Measurements from ENCODE around the gene MAPKAPK2.
A peak's percentile ranks its signal among the peaks of the same experiment; 100 is the strongest.

Gene MAPKAPK2

DNA sequence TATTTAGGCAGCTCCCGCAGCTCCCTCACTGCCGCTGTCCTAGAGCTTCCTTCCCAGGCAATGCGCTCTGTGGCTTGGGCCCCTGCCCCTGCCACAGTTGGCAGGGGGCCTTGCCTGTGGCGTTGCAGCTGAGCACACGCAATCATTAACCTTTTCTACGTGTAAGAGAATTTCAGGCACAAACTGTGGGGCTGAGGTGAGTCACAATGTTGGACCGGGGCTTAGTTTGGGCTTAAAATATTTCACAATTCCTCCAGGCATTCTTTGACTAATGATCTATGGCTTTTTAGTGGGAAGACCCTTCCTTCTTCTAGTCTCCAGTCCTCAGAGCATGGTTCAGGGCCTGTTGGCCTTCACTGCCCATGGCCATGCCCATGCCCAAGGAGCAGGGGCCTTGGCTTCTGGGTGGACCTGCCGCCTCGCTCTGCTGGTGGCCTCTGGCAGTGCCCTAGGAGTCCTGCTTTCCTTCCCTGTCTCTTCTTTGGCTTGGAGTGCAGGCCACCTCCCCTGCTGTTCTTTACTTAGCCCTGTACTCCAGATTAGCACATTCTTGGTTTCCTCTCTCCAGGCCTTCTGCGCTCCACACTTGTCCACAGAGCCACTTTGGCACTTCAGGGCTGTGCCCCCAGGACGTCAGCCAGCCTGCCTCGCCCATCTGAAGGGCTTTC is 39.2 kb downstream of the MAPKAPK2 start:
- ATAC-seq: no peak

DNA sequence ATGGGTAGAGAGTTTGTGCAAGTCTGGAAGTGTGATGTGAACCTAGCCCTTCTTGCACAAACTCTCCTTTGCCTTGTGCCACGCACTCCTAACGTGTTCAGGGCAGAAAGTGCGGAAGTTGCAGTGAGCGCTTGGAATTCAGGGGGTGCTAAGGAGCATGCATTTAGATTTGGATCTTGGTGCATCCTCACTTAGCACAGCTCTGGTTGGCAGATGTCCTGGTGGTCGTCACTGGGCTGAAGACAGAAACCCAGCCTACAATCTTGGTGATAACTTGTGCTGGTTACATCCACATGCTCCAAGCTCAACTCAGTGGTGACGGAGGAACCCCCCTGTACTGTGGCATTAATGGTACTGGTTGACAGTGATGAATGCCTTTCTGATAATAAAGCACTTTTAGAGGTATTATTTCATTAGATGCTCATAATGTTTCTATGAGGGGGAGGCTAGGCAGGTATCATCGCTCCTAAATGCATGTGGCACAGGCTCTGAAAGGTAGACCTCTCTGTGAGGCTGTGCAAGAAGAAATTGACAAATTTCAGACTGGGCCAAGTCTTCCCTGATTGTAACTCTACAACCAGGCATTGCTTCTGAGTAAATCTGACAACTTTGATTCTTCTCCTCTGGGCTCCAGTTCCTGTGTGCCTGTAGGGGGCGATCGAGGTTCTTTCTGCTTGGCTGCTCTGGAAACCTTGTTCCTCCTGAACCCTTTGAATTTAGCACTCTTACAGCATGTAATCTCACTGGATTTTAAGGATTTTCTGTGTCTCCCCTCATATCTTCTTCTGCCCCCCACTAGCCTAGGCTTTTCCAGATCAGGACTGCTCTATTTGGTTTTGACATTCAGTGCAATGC is 40.6 kb downstream of the MAPKAPK2 start:
- peak in 1 of 2 donors; percentile 42 for ATAC-seq

DNA sequence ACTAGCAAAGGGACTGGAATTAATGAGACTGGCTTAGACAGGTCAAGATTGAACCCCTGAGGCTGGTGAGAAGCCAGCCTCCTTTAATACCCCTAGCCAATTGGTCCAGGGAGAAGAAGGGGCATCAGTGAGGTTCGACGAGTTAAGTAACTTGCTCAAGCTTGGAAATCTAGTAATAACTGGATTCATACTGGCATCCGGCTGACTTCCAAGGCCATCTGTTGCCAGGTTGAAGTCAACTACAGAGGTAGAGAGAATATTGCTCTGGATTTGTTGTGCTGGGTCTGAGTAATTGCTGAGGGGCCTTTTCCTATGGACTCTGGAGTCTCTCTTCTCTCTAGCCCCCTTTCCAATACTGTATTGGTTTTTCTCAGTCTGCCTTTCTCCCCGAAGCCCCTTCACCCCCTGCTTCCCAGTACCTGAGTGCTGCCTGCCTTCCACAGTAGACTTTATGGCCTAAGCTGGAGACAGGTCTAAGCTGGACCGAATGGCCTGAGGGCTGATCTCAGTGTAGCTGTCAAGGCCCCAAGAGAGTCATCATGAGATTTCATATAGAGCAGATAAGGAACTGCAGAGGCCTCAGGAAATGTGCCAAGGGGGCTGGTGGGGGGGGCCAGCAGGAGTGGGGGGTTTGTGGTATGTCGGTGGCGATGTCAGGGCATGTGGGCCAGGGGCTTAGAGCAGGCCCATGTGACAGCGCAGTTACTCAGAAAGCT is 43.4 kb downstream of the MAPKAPK2 start:
- ATAC-seq: no peak

DNA sequence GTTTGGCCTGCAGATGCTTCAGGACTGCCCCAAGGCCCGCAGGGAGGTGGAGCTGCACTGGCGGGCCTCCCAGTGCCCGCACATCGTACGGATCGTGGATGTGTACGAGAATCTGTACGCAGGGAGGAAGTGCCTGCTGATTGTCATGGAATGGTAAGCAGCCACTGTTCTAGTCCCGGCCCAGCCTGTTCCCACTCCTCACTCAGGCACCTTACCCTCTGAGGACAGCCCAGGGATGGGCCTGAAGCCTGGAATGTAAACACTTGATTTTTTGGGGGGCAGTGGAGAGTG is 43.9 kb downstream of the MAPKAPK2 start:
- ATAC-seq: no peak

DNA sequence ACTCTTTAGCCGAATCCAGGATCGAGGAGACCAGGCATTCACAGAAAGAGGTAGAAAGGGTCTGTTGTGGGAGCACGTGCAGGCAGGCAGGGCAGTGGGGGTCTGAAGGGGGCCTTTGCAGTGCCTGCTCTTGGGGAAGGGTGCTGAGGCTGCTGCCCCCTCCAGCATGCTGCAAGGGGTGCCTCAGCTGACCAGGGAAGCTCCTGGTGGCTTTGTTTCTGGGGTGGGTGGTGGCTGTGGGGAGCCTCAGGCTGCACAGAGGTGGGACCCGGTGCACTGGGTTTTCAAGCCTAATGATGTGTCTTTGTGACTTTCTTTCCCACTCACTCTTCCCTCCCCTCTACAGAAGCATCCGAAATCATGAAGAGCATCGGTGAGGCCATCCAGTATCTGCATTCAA is 44.3 kb downstream of the MAPKAPK2 start:
- ATAC-seq: no peak

DNA sequence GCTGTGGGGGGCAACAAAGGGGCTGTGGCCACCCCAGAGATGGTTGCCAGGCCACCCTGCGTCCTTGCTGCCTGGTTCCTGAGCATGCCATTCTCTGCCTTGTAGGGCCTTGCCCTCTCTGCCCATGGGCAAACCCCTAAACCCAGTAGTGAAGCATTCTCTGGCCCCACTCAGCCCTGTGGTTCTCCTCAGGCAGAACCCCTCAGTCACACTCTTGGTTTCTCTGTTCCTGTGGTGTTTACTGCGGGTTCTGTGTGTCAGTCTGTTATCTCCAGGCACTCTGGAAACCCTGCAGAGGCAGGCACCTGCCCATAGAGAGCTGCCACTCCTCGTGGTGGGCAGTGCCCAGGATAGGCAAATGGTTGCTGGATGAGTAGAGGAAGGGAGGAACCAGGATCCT is 44.8 kb downstream of the MAPKAPK2 start:
- no peak for ATAC-seq

DNA sequence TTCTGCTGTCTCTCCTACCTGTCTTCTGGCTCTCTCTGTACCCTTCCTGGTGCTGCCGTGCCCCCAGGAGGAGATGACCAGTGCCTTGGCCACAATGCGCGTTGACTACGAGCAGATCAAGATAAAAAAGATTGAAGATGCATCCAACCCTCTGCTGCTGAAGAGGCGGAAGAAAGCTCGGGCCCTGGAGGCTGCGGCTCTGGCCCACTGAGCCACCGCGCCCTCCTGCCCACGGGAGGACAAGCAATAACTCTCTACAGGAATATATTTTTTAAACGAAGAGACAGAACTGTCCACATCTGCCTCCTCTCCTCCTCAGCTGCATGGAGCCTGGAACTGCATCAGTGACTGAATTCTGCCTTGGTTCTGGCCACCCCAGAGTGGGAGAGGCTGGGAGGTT is 47.8 kb downstream of the MAPKAPK2 start:
- no peak for ATAC-seq

DNA sequence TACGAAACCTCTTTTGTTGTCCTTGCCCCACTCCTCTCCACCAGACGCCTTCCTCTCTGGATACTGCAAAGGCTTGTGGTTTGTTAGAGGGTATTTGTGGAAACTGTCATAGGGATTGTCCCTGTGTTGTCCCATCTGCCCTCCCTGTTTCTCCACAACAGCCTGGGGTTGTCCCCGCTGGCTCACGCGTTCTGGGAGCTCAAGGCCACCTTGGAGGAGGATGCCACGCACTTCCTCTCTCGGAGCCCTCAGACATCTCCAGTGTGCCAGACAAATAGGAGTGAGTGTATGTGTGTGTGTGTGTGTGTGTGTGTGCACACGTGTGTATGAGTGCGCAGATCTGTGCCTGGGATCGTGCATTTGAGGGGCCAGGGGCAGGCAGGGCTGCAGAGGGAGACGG is 48.3 kb downstream of the MAPKAPK2 start:
- no peak for ATAC-seq

DNA sequence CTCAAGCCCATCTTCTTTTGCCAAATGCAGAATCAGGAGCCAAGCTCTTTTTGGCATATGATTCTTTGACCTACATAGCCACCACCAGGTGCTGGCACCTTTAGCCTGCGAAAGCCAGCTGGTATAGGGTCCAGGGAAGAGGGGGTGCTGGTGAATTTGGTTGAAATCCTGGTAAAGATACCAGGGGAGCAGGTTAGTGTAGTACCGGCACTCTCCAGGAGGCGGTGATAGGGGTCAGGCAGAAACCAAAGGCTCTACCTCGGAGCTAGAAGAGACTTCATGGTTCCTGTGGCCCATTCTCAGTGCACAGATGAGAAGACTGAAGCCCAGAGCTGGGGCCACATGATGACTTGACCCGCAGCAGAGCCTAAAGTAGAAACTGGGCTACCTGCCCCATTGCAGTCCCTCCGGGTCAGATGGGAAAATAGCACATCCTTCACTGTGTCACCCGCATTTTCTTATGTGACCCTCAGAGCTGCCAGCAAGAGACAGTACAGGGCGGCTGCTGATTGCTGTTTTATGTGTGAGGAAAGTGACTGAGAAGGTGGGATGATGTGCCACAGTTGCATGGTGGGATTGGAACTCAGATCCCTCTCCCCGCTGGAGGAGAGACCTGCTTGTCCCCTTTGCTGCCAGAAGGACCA is 49.9 kb downstream of the MAPKAPK2 start:
- peak; percentile 63 to 66 for ATAC-seq

DNA sequence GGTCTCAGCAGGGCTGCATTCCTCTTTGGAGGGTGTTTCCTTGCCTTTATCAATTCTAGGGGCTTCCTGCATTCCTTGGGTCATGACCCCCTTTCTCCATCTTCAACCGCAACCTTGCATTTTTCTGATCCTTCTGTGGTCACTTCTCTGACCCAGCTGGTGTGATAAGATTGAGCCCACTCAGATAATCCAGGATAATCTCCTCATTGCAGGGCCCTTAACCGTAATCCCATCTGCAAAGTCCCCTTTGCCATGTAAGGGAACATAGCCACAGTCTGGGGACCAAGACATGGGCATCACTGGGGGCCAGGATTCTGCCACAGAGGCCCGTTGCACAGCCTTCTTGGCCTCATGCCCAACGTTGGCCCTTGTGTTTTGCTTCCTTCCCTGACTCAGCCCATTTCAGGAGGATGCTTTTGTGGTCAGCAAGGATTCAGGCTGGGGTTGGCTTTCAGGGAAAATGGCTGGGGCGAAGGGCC is 50.9 kb downstream of the MAPKAPK2 start:
- no peak for ATAC-seq

DNA sequence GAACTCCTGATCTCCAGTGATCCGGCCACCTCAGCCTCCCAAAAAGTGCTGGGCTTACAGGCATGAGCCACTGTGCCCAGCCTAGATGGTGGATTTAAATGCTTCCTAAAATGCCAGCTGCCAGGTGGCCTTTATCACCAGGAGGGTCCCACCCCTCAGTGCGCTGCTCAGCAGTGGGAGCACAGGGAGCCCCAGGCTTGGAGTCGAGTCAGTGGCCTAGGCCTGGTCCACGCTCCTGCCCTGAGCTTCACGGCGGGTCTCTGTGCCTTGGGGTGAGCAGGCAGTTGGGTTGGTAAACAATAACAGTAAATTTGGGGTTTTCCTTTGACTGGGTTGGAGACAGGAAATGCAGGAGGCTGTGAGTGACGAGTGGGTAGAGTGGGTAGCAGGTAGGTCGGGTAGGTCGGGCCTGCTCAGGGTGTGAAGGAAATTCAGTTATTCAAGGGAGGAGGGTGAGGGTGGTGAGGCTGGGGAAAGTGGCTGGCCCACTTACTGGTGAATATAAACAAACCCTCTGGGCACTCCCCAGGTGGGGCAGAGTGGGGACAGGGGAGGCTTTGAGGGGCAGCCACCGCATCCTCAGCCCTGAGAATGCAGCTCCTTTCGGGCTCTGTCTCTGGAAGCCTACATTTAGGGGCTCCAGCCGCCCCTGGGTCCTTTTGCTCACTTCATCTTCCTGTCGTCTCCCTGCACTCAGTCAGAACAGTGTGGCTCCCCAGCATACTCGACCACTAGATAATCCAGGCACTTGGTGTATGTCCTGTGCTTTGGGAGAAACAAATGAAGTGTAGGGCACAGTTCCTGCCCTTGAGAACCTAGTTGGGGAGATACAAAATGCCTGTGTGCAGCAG is 52.4 kb downstream of the MAPKAPK2 start:
- ATAC-seq: no peak

DNA sequence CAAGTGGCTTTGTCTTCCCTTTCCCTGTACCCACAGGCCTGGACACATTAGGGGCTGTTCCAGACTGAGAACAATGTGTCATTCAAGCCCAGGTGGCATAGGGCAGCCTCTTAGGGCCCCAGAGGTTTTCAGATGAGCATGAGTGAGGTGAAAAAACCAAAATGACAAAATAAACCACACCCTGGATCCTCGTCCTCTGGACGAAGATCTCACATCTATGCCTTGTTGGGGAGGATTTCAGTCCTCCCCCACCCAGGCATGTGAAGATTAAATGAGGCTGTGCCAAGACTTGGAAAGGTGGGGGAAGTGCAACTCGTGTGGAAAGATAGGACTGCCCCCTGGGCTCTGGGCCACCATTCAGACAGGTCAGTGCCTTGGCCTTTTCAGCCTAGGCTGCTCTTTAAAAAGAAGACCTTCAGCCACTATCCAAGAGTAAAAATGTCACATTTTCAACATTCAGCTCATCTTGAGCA is 53.1 kb downstream of the MAPKAPK2 start:
- ATAC-seq: peak in 1 of 2 donors; percentile 26

DNA sequence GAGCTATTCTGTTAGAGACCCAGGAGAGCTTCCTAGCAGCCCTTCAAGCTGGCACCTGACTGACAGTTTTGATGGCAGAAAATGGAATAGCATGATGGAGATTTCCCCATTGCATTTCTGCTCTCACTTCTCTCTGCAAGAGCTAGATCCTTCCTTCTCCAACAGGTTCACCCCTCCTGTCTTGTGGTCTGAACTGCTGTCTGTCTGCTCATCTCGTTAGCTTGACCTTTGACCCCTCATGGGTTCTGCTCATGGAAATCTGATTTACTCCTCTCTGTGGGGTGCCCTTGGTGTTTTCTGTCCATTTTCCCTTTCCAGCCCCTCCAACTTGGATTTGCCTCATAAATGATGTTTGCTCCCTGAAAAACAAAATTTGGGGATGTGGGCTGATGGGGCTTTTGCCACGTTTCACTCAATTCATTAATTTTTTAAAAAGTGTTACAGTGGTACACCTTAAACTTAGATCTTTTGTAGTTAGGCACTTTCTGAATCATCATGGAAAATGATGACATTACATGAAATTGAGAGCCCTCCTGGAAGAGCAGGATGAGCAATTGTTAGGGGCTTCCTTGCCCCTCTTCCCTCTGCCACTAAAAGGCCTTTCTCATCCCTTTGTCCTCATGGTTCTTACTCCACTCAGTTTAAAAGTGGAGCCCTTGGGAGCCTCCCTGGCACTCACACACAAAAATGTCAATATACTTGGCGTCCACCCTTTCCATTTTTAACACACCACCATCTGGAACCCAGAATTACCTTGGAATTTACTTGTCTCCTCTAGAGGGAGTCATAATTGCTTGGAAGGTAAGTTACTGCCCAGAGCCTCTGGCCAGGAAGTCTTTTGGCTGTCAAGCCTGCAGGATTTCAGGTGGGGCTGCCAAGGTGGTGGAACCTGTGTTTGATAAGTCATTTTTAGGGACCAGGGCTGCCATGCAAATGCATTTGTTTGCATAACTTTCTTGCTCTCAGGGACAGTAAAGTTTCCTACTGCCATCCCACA is 54.0 kb downstream of the MAPKAPK2 start:
- no peak for ATAC-seq

DNA sequence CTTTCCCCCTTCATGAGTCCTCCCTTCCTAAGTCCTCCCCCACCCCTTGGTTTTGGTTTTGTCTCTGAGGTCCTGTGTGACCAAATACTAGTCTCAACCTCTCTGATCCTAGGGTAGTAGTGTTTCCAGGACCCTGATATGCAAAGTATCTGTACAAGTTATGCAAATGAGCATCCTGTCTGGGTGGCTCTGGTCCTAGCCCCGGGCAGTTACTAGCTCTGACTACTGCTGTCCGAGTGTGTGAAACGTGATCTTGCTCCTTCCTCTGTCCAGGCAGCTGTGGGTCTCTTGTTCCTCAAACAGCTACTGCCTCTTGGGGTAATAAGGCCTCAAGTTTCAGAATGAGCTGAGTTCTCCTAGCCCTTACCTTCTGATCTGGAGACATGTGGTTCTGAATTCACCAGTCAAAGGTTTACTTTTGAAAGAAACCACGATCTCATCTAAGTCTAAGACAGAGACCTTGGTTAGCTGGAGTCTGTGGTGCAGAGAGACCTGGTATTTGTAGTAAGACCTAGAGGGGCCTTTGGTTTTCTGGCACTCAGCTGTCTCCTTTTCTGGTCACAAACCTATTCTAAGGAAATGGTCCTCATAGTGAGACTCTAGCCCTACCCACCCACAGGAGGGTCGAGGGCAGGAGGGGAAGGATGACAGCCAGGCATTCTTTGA is 54.8 kb downstream of the MAPKAPK2 start:
- ATAC-seq: peak; percentile 78 to 84

DNA sequence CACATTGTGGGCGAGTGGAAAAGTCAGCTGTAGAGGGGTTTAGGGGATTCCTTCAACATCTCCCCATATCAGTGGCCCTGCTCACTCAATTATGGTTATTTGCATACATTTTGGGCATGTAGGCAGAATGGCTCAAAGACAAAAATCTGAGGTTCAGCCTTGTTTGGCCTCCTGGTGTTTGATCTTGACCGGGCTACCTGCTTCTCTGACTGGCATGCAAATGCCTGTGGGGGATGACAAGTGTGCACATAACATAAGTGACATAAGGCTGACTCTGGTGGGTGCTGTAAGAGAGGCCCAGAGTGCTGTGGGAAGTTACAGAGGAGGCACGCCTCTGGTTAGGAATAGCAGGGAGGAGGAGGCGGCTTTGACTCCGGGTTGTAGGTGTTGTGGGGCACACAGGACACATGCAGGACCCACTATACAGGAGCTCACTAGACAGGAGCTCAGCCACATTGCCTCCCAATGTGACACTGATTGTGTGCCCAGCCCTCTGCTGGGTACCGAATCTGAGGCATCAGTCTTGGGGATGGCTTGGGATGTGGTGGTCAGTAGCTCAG is 56.5 kb downstream of the MAPKAPK2 start:
- ATAC-seq: no peak

DNA sequence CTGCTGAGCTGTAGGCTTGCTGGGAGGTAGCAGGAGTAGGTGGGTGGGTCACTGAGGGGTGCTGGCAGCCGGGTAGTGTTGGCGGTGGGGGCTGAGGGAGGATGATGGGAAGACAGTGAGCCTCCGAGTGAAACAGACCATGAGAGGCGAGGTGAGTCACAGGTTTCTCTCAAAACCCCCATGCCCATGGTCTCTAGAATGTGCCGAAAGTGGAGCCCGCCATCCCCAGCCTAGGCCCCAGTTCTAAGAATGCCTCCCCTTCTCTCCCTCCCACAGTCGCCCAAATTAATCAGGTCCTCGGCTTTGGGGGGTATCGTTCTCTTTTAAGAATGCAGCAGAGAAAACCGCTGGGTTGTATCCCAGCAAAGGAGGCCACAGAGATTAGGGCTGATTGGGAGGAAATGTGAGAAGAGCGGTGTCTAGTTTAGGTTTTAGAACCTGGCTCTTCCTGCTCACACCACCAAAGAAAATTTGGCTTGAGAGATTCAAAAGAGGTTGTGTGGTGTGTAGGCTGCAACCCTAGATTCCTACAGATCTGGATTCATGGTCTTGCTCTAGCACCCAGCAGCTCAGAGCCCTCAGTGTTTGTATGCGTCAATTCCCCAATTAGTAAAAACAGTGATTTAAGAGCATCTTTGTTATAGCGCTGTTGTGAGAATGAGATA is 58.1 kb downstream of the MAPKAPK2 start:
- peak; percentile 6 to 32 for ATAC-seq

DNA sequence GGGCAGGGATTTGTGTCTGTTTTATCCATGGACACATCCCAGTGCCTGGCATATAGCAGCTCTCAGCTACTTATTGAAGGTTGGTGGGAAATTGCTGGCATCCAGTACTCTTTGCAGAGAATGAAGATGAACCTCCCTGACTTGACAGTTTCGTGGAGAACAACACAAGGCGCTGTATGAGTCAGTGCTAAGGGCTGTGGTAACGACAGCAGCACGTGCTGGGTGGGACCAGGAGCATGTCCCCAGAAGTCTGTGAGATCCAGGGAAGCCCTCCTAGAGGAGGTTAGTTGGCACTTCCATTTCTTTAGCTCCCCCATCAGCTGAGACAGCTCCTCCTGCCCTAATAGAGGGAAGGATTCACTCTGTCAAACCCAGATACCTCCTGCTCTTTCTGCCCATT is 60.0 kb downstream of the MAPKAPK2 start:
- ATAC-seq: peak; percentile 58 to 69

DNA sequence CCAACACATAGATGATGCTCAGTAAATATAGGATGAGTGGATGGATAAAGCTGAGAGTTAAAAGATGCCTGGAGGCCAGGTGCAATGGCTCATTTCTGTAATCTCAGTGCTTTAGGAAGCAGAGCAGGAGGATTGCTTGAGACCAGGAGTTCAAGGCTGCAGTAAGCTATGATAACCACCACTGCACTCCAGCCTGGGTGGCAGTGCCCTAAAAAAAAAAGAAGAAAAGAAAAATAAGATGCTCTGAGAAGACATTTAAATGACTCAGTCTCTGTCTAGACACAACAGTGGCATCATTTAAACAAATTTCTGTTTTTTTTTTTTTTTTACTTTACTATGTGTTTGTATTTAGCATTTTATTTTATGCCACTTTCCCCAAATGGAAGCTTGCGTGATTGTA is 60.6 kb downstream of the MAPKAPK2 start:
- ATAC-seq: peak; percentile 47 to 55

DNA sequence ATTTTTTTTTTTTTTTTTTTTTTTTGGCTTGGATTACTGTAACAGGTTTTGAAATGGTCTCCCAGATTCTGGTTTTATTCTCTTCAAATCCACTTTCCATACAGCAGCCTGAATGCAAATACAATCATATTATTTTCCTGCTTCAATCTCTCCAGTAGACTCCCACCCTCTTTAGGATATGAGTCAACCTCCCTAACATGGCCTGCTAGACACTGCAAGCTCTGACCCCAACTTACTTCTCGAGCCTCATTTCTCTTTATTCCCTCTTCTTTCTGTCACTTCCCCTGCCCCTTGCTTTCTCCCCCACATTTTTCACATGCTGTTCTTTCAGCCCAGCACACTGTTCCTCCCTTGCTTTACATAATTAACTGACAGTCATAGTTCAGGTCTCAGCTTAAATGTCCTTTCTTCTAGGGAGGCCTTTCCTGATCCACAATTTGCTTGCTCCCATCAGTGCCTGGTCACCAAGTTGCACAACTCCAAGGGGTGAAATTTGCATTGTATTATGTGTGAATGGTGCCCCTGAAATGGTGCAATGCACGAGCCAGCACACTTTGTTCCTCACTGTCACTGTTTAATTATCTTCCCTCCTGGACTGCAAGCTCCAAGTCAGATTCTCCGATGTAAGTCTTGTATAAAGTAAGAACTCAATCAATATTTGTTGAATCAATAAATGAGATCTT is 63.8 kb downstream of the MAPKAPK2 start:
- peak in 1 of 2 donors; percentile 18 for ATAC-seq
